ENCODE results near the gene IGSF5. TPM values are rescaled to one million over a fixed set of nuclear protein-coding genes. Genes with fewer than 3 reads are reported as not detected.
A peak's percentile ranks its signal among the peaks of the same experiment; 100 is the strongest.

IGSF5 gene
- polyA plus RNA-seq, 4 donors = 0.80 to 1.5 (median 1.2) TPM

GRCh38 chr21:39812983-39813382, 68.0 kb downstream of the IGSF5 start:
- DNase-seq (ENCODE audit: low read depth in 4 of 4, low spot score in 3 of 4) = no peak

GRCh38 chr21:39818557-39818956, 73.6 kb downstream of the IGSF5 start:
- no peak for DNase-seq (ENCODE audit: low read depth in 4 of 4, low spot score in 3 of 4)

- DNase-seq (ENCODE audit: low read depth in 4 of 4, low spot score in 3 of 4) = no peak
Measured at GRCh38 chr21:39822042-39822441, 77.1 kb downstream of the IGSF5 start.

GRCh38 chr21:39825250-39825649, 80.3 kb downstream of the IGSF5 start:
- no peak for DNase-seq (ENCODE audit: low read depth in 4 of 4, low spot score in 3 of 4)

GRCh38 chr21:39834543-39834942, 89.6 kb downstream of the IGSF5 start:
- DNase-seq (ENCODE audit: low read depth in 4 of 4, low spot score in 3 of 4) = no peak

GRCh38 chr21:39837861-39838359, 92.9 kb downstream of the IGSF5 start:
- peak in 2 of 4 donors; percentile 3 to 7 for DNase-seq (ENCODE audit: low read depth in 4 of 4, low spot score in 3 of 4)

- DNase-seq (ENCODE audit: low read depth in 4 of 4, low spot score in 3 of 4) = no peak
Measured at GRCh38 chr21:39840373-39841097, 95.6 kb downstream of the IGSF5 start.

GRCh38 chr21:39842741-39843459, 97.9 kb downstream of the IGSF5 start:
- no peak for DNase-seq (ENCODE audit: low read depth in 4 of 4, low spot score in 3 of 4)

GRCh38 chr21:39843483-39843882, 98.5 kb downstream of the IGSF5 start:
- no peak for DNase-seq (ENCODE audit: low read depth in 4 of 4, low spot score in 3 of 4)

- no peak for DNase-seq (ENCODE audit: low read depth in 4 of 4, low spot score in 3 of 4)
Measured at GRCh38 chr21:39843916-39844315, 98.9 kb downstream of the IGSF5 start.

GRCh38 chr21:39845571-39846130, 100.7 kb downstream of the IGSF5 start:
- DNase-seq (ENCODE audit: low read depth in 4 of 4, low spot score in 3 of 4) = no peak

GRCh38 chr21:39847877-39848276, 102.9 kb downstream of the IGSF5 start:
- no peak for DNase-seq (ENCODE audit: low read depth in 4 of 4, low spot score in 3 of 4)

GRCh38 chr21:39849014-39849655, 104.2 kb downstream of the IGSF5 start:
- no peak for DNase-seq (ENCODE audit: low read depth in 4 of 4, low spot score in 3 of 4)

- DNase-seq (ENCODE audit: low read depth in 4 of 4, low spot score in 3 of 4) = no peak
Measured at GRCh38 chr21:39850333-39850732, 105.3 kb downstream of the IGSF5 start.

- no peak for DNase-seq (ENCODE audit: low read depth in 4 of 4, low spot score in 3 of 4)
Measured at GRCh38 chr21:39851002-39851618, 106.1 kb downstream of the IGSF5 start.

Other genes starting within 250 kb of the IGSF5 start
- gene B3GALT5, start 132.2 kb upstream of the IGSF5 start, polyA plus RNA-seq (ENCODE audit: insufficient read length in 4 of 4) = 1 to 10 TPM; 1.4 to 1.9 (median 1.5) TPM
- 10 to 100 TPM; 11.9 to 14.7 (median 13.9) TPM for gene PCP4, start 122.3 kb downstream of the IGSF5 start, polyA plus RNA-seq (ENCODE audit: insufficient read length in 4 of 4)